ENCODE data around the gene SLC1A3. TPM values are rescaled to one million over a fixed set of nuclear protein-coding genes. Genes with fewer than 3 reads are reported as not detected.

The SLC1A3 gene
- total RNA-seq, 1 donor from 2014 or later: 1.3 TPM

GRCh38 chr5:36696059-36696673, 89.8 kb downstream of the SLC1A3 start:
- H3K4me3 ChIP-seq (ENCODE audit: low read depth, low read length): no peak overlapping the region
- peak; percentile 85 for TF ChIP-seq CTCF (conservative IDR thresholded peaks at IDR 0.05; ENCODE audit: low read depth, low read length)
- DNase-seq (ENCODE audit: low read depth): peak; percentile 19

GRCh38 chr5:36698031-36698430, 91.6 kb downstream of the SLC1A3 start:
- TF ChIP-seq CTCF (conservative IDR thresholded peaks at IDR 0.05; ENCODE audit: low read depth, low read length): no peak
- no peak for DNase-seq (ENCODE audit: low read depth)
- no peak overlapping the region for H3K4me3 ChIP-seq (ENCODE audit: low read depth, low read length)

GRCh38 chr5:36701085-36701698, 94.8 kb downstream of the SLC1A3 start:
- H3K4me3 ChIP-seq (ENCODE audit: low read depth, low read length): no peak overlapping the region
- no peak for DNase-seq (ENCODE audit: low read depth)
- no peak for TF ChIP-seq CTCF (conservative IDR thresholded peaks at IDR 0.05; ENCODE audit: low read depth, low read length)

GRCh38 chr5:36703245-36703860, 96.9 kb downstream of the SLC1A3 start:
- H3K4me3 ChIP-seq (ENCODE audit: low read depth, low read length): no peak overlapping the region
- TF ChIP-seq CTCF (conservative IDR thresholded peaks at IDR 0.05; ENCODE audit: low read depth, low read length): no peak
- DNase-seq (ENCODE audit: low read depth): no peak

GRCh38 chr5:36704131-36704530, 97.7 kb downstream of the SLC1A3 start:
- H3K4me3 ChIP-seq (ENCODE audit: low read depth, low read length): no peak overlapping the region
- TF ChIP-seq CTCF (conservative IDR thresholded peaks at IDR 0.05; ENCODE audit: low read depth, low read length): no peak
- DNase-seq (ENCODE audit: low read depth): no peak

GRCh38 chr5:36705055-36705454, 98.6 kb downstream of the SLC1A3 start:
- DNase-seq (ENCODE audit: low read depth): no peak

More at GRCh38 chr5:36705055-36705454, 98.6 kb downstream of the SLC1A3 start:
- TF ChIP-seq CTCF (conservative IDR thresholded peaks at IDR 0.05; ENCODE audit: low read depth, low read length): no peak
- no peak overlapping the region for H3K4me3 ChIP-seq (ENCODE audit: low read depth, low read length)
